Measurements from ENCODE around the gene INPP5A. TPM values are rescaled to one million over a fixed set of nuclear protein-coding genes. Genes with fewer than 3 reads are reported as not detected.

The INPP5A gene
- total RNA-seq, 1 donor from 2014 or later = 36.4 TPM

GRCh38 chr10:132643709-132644526 is 106.3 kb downstream of the INPP5A start:
- no peak overlapping the region for H3K27ac Mint-ChIP-seq (ENCODE audit: unreplicated experiment)
- no peaks in the 10 kb centered on the region for H3K9me3 Mint-ChIP-seq (ENCODE audit: unreplicated experiment)
- DNase-seq (ENCODE audit: extremely low spot score, unreplicated experiment) = no peak
- H3K4me3 Mint-ChIP-seq (ENCODE audit: unreplicated experiment) = no peak overlapping the region
- TF ChIP-seq CTCF (IDR thresholded peaks at IDR 0.05) = no peak
- H3K4me1 Mint-ChIP-seq (ENCODE audit: unreplicated experiment) = no peaks in the 10 kb centered on the region
- H3K27me3 Mint-ChIP-seq (ENCODE audit: unreplicated experiment) = no peaks in the 10 kb centered on the region
- H3K36me3 Mint-ChIP-seq (ENCODE audit: unreplicated experiment) = no peaks in the 10 kb centered on the region

DNA sequence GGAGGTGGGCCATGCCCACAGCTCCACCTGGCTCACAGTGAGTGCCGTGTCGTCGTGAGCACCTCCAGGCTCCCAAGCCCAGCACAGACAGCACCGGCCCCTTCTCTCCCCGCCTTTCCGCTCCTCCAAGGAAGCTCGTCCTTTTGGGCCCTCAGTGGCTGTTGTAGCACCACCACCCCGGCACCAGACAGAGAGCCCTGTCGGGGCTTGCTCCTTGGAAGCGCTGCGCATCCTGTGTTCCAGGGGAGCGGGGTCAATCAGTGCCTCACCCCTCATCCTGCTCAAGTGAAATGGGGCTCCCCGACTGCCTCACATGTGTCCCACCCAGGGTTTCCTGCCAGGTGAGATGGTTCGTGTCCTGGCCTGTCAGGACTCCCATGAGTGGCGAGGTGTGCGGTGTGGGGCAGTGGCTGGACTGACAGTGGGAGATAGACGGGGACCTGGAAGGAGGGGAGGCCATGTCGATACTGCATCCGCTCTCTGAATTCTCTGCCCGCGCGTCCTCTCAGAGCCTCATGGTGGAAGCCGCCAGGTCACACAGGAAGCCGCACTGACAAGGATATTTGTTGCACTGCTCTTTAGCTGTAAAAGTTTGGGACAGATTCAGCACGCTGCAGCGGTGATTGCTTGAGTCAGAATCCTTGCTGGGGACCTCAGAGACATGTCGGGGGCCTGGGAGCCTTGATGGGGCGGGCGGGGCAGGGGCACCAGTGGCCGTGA is 107.1 kb downstream of the INPP5A start:
- no peaks in the 10 kb centered on the region for H3K27me3 Mint-ChIP-seq (ENCODE audit: unreplicated experiment)
- TF ChIP-seq CTCF (IDR thresholded peaks at IDR 0.05) = no peak
- H3K27ac Mint-ChIP-seq (ENCODE audit: unreplicated experiment) = no peak overlapping the region
- no peaks in the 10 kb centered on the region for H3K36me3 Mint-ChIP-seq (ENCODE audit: unreplicated experiment)
- DNase-seq (ENCODE audit: extremely low spot score, unreplicated experiment) = no peak
- H3K4me3 Mint-ChIP-seq (ENCODE audit: unreplicated experiment) = no peak overlapping the region
- H3K9me3 Mint-ChIP-seq (ENCODE audit: unreplicated experiment) = no peaks in the 10 kb centered on the region
- H3K4me1 Mint-ChIP-seq (ENCODE audit: unreplicated experiment) = no peaks in the 10 kb centered on the region

DNA sequence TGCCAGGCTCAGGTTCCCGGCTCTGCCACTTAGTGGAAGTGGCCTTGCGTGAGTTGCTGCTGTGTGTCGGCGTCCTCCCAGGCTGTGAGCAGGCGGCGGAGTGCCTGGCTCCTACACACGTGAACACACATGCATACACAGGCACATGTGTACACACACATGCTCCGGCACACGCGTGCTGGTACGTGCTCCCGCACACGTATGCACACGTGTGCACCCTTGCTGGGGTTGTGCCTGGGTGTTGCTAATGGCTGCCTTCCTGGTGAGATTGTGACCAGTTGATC is 107.6 kb downstream of the INPP5A start:
- Mint-ChIP-seq H3K27ac (ENCODE audit: unreplicated experiment) (no peak overlapping the region), H3K36me3 (ENCODE audit: unreplicated experiment) (no peaks in the 10 kb centered on the region), H3K9me3 (ENCODE audit: unreplicated experiment) (no peaks in the 10 kb centered on the region), H3K4me3 (ENCODE audit: unreplicated experiment) (no peak overlapping the region), H3K27me3 (ENCODE audit: unreplicated experiment) (no peaks in the 10 kb centered on the region), H3K4me1 (ENCODE audit: unreplicated experiment) (no peaks in the 10 kb centered on the region)
- no peak for TF ChIP-seq CTCF (IDR thresholded peaks at IDR 0.05)
- DNase-seq (ENCODE audit: extremely low spot score, unreplicated experiment) = no peak

- Mint-ChIP-seq H3K27ac (ENCODE audit: unreplicated experiment) (no peak overlapping the region), H3K4me1 (ENCODE audit: unreplicated experiment) (no peaks in the 10 kb centered on the region), H3K4me3 (ENCODE audit: unreplicated experiment) (no peak overlapping the region), H3K36me3 (ENCODE audit: unreplicated experiment) (no peaks in the 10 kb centered on the region), H3K27me3 (ENCODE audit: unreplicated experiment) (no peaks in the 10 kb centered on the region), H3K9me3 (ENCODE audit: unreplicated experiment) (no peaks in the 10 kb centered on the region)
- DNase-seq (ENCODE audit: extremely low spot score, unreplicated experiment) = no peak
- no peak for TF ChIP-seq CTCF (IDR thresholded peaks at IDR 0.05)
These were observed 108.2 kb downstream of the INPP5A start for GRCh38 chr10:132645630-132646442.

Measured in osteocyte (in vitro differentiated cells).